IgD-negative memory B cell (primary cell): ENCODE data around the gene MRTFA. TPM values are rescaled to one million over a fixed set of nuclear protein-coding genes. Genes with fewer than 3 reads are reported as not detected.
"Not testable (repeated sequence)": the region's sequence is repeated elsewhere in the genome, so short reads cannot be mapped to it uniquely, and the experiment has no call there.

Source experiments
- H3K27ac Mint-ChIP-seq, 3 donors: one replicate each; pipeline ENCODE4 v1.8.0; 2020 to 2022; ENCODE audit warnings: mild to moderate bottlenecking in 3 of 3, mixed read lengths in 3 of 3, moderate library complexity in 1 of 3
- H3K27me3 Mint-ChIP-seq: one replicate; pipeline ENCODE4 v1.8.0; 2021; ENCODE audit warnings: mixed read lengths
- H3K36me3 Mint-ChIP-seq: one replicate; pipeline ENCODE4 v1.8.0; 2020; ENCODE audit warnings: mild to moderate bottlenecking, mixed read lengths
- H3K4me1 Mint-ChIP-seq, 3 donors: one replicate each; pipeline ENCODE4 v1.8.0; 2020 to 2022; ENCODE audit warnings: mixed read lengths in 3 of 3, mild to moderate bottlenecking in 1 of 3
- H3K4me3 Mint-ChIP-seq, 4 donors: one replicate each; pipeline ENCODE4 v1.8.0; 2020 to 2022; ENCODE audit warnings: mild to moderate bottlenecking in 4 of 4, mixed read lengths in 4 of 4, moderate library complexity in 3 of 4
- H3K9me3 Mint-ChIP-seq, 3 donors: one replicate each; pipeline ENCODE4 v1.8.0; 2020 to 2021; ENCODE audit warnings: mixed read lengths in 3 of 3, mild to moderate bottlenecking in 1 of 3
- polyA plus RNA-seq: library from polyadenylated mRNA; unstranded; fragments of 300-500 nt; fragmentation: Illumina TruSeq; gene quantifications from one replicate; pipeline ENCODE4 v1.2.3, GENCODE V29; 2021

MRTFA gene
- polyA plus RNA-seq, 1 donor from 2014 or later: 17.2 TPM

DNA sequence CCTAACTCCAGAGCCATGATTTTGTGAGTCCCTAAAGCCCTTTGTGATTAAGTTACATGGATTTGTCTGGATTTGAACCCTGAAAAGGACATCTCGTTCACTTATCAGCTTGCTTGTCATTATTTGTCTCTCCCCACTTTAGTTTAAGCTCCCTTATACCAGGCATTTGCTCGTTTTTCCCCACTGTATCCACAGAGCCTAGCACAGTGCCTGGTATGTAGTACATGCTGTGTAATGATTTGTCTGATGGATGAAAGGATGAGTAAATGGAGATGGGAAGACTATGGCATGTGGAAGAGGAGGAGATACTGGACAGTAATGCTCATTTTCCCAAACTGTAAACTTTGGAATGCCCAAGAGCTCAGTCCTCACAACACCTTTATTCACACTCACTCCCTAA is 33.5 kb upstream of the MRTFA start:
- no peaks in the 10 kb centered on the region for H3K27me3 Mint-ChIP-seq
- no peaks in the 10 kb centered on the region for H3K9me3 Mint-ChIP-seq
- peaks cover 0 to 3% (median 2%) of the 10 kb centered on the region in 3 donors for H3K4me1 Mint-ChIP-seq
- H3K27ac Mint-ChIP-seq: no peak overlapping the region
- H3K4me3 Mint-ChIP-seq: no peak overlapping the region
- H3K36me3 Mint-ChIP-seq: no peaks in the 10 kb centered on the region

GRCh38 chr22:40668611-40669411 is 32.3 kb upstream of the MRTFA start:
- Mint-ChIP-seq H3K36me3 (no peaks in the 10 kb centered on the region), H3K27ac (peak overlapping the region in 1 of 3 donors; percentile 65), H3K9me3 (no peaks in the 10 kb centered on the region), H3K4me3 (no peak overlapping the region), H3K27me3 (no peaks in the 10 kb centered on the region), H3K4me1 (peaks cover 0 to 3% (median 2%) of the 10 kb centered on the region in 3 donors)

GRCh38 chr22:40666151-40666848 is 29.8 kb upstream of the MRTFA start:
- Mint-ChIP-seq H3K4me3 (no peak overlapping the region), H3K36me3 (no peaks in the 10 kb centered on the region), H3K9me3 (no peaks in the 10 kb centered on the region), H3K4me1 (peaks cover 0 to 6% (median 2%) of the 10 kb centered on the region in 3 donors), H3K27ac (no peak overlapping the region), H3K27me3 (no peaks in the 10 kb centered on the region)

DNA sequence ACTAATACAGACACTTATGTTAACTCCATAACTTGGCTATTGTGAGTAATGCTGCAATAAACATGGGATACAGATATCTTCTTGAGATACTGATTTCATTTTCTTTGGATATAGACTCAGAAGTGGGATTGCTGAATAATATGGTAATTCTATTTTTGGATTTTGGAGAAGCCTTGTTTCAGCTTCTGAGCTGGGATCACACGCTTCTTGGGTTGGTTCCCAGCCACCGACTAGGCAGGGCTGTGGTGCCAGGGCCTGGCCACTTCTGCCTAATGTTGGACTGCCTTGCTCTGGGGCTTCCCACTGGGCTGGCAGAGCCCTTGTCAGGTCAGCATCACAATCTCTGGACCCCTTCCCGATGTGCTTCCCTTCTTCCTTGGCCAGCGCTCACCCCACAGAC is 28.8 kb upstream of the MRTFA start:
- H3K9me3 Mint-ChIP-seq: no peaks in the 10 kb centered on the region
- H3K27me3 Mint-ChIP-seq: no peaks in the 10 kb centered on the region
- H3K27ac Mint-ChIP-seq: no peak overlapping the region
- no peaks in the 10 kb centered on the region for H3K36me3 Mint-ChIP-seq
- no peak overlapping the region for H3K4me3 Mint-ChIP-seq
- peaks cover 7 to 13% (median 10%) of the 10 kb centered on the region in 3 donors for H3K4me1 Mint-ChIP-seq

DNA sequence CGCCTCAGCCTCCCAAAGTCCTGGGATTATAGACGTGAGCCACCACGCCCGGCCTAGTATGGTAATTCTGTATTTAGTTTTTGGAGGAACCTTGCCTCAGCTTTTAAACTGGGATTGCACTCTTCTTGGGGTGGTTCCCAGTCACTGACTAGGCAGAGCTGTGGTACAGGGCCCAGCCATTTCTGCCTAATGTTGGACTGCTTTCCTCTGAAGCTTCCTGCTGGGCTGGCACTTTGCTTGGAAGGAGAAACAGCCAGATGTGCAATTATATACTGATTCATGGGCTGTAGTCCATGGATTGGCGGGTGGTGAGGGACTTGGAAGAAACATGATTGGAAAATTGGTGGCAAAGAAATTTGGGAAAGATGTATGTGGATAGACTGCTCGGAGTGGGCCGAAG is 25.2 kb upstream of the MRTFA start:
- peaks cover 2% of the 10 kb centered on the region for H3K36me3 Mint-ChIP-seq
- H3K4me3 Mint-ChIP-seq: no peak overlapping the region
- H3K4me1 Mint-ChIP-seq: peaks cover 7 to 12% (median 10%) of the 10 kb centered on the region in 3 donors
- H3K27ac Mint-ChIP-seq: no peak overlapping the region
- no peaks in the 10 kb centered on the region for H3K27me3 Mint-ChIP-seq
- no peaks in the 10 kb centered on the region for H3K9me3 Mint-ChIP-seq

DNA sequence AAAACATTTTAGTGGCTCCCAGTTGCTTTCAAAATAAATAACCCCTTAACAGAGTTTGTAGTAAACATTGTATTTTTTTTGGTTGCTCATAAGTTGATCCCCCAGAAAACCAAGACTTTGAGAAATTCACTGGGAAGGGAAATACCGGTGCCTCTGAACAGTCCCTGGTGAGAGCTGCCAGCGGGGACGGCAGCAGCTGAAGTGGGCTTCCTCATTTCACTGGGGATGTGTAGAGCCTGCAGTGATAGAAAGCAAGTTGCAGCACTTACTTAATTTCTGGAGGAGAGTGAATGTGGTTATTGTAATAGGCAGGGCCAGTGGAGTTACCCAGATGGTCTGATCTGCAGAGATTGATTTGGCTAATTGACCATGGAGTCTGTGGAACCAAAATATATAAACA is 24.2 kb upstream of the MRTFA start:
- Mint-ChIP-seq H3K27ac (peak overlapping the region in 1 of 3 donors; percentile 62), H3K36me3 (peaks cover 2% of the 10 kb centered on the region), H3K27me3 (no peaks in the 10 kb centered on the region), H3K4me3 (no peak overlapping the region), H3K4me1 (peaks cover 7 to 12% (median 10%) of the 10 kb centered on the region in 3 donors), H3K9me3 (no peaks in the 10 kb centered on the region)

GRCh38 chr22:40659166-40659565 is 22.6 kb upstream of the MRTFA start:
- Mint-ChIP-seq H3K4me1 (peaks cover 7 to 13% (median 11%) of the 10 kb centered on the region in 3 donors), H3K27me3 (no peaks in the 10 kb centered on the region), H3K9me3 (no peaks in the 10 kb centered on the region), H3K27ac (peak overlapping the region in 1 of 3 donors; percentile 3), H3K4me3 (no peak overlapping the region), H3K36me3 (peaks cover 4% of the 10 kb centered on the region)

- H3K36me3 Mint-ChIP-seq, H3K4me3 Mint-ChIP-seq, H3K9me3 Mint-ChIP-seq, H3K27me3 Mint-ChIP-seq, H3K27ac Mint-ChIP-seq: not testable (repeated sequence)
- H3K4me1 Mint-ChIP-seq: peaks cover 10 to 14% (median 13%) of the 10 kb centered on the region in 3 donors
Observed at GRCh38 chr22:40656651-40657050, 20.1 kb upstream of the MRTFA start.

- H3K9me3 Mint-ChIP-seq, H3K4me3 Mint-ChIP-seq, H3K27ac Mint-ChIP-seq, H3K36me3 Mint-ChIP-seq, H3K27me3 Mint-ChIP-seq: not testable (repeated sequence)
- peaks cover 11 to 12% (median 11%) of the 10 kb centered on the region in 3 donors for H3K4me1 Mint-ChIP-seq
Observed at GRCh38 chr22:40655941-40656340, 19.4 kb upstream of the MRTFA start.

DNA sequence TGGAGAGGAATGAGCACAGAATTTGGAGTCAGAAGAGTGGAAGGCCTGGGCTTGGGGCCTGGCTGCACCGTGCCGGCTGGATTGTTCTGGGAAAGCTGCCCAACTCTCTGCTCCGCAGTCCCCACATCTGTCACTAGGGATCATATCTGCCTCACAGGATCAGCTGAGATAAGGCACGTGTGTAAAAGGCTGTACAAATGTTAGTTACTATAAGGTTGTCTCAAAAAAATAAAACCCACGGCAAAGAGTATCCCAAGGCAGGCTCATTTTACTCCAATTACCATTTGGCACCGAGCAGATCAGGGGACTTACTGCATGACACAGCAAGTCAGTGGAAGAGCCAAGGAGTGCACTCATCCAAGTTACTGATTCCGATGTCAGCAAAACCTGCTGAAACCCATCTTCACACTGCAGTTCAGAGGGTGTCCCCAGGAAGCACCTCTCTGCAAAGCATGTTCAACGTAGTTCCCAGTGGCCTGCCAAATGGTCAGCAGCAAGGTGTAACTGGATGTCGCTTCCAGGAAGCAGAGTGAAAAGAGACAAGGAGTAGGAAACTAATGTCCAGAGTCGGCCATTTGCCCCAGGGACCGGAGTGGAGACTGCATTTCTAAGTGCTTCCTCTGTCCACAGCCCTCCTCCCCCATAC is 18.1 kb upstream of the MRTFA start:
- H3K9me3 Mint-ChIP-seq: no peaks in the 10 kb centered on the region
- peaks cover 7 to 9% (median 7%) of the 10 kb centered on the region in 3 donors for H3K4me1 Mint-ChIP-seq
- no peak overlapping the region for H3K4me3 Mint-ChIP-seq
- no peaks in the 10 kb centered on the region for H3K27me3 Mint-ChIP-seq
- peak overlapping the region in 1 of 3 donors; percentile 24 for H3K27ac Mint-ChIP-seq
- H3K36me3 Mint-ChIP-seq: peaks cover 6% of the 10 kb centered on the region

DNA sequence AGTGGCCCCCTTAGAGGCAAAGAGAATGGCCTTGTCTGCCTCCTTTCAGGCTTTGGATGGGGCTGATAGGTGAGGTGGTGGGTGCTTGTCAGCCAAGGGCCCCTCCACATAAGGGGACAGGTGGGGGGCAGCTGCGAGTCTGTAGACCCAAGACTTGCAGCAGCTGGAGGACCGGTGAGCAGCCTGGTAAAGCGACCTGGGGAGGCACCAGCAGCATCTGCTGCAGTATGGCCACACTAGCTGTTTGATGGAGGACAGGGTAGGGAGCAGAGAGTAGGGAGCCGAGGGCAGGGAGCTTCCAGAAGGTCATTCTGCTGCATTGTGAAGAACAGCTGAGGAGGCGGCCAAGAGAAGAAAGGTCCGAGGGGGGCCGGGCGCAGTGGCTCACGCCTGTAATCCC is 16.8 kb upstream of the MRTFA start:
- Mint-ChIP-seq H3K36me3 (peaks cover 4% of the 10 kb centered on the region), H3K27ac (no peak overlapping the region), H3K27me3 (no peaks in the 10 kb centered on the region), H3K4me1 (peaks cover 5 to 9% (median 7%) of the 10 kb centered on the region in 3 donors), H3K9me3 (no peaks in the 10 kb centered on the region), H3K4me3 (peak overlapping the region in 2 of 4 donors; percentile 17 to 67)

- Mint-ChIP-seq H3K27ac (peak overlapping the region; percentile 89 to 94 (median 93)), H3K27me3 (no peaks in the 10 kb centered on the region), H3K4me1 (peaks cover 10 to 18% (median 17%) of the 10 kb centered on the region in 3 donors), H3K36me3 (peaks cover 4% of the 10 kb centered on the region), H3K9me3 (no peaks in the 10 kb centered on the region), H3K4me3 (peak overlapping the region; percentile 89 to 96 (median 94))
Observed at GRCh38 chr22:40651563-40652501, 15.3 kb upstream of the MRTFA start.

DNA sequence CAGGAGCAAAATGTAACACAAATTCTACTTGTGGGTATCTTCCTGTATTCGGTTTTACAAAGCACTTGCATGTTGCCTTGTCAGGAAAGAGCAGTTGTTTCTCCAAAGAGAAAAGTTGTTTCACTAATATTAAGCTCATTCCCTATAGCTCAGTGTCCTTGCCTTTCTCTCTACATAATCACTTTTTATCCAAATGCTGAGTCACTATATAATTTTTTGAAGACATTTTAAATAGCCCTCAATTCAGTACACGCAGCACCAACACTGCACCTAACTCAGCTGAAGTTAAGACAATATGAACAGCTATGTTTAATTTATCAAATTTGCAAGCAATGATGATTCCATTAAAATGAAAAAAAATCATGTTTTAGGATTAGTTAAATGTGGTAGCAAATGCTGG is 14.5 kb upstream of the MRTFA start:
- no peaks in the 10 kb centered on the region for H3K9me3 Mint-ChIP-seq
- H3K36me3 Mint-ChIP-seq: peaks cover 4% of the 10 kb centered on the region
- H3K27me3 Mint-ChIP-seq: no peaks in the 10 kb centered on the region
- peak overlapping the region in 2 of 3 donors; percentile 93 to 94 for H3K27ac Mint-ChIP-seq
- peaks cover 13 to 23% (median 20%) of the 10 kb centered on the region in 3 donors for H3K4me1 Mint-ChIP-seq
- H3K4me3 Mint-ChIP-seq: peak overlapping the region in 3 of 4 donors; percentile 89 to 96 (median 94)

DNA sequence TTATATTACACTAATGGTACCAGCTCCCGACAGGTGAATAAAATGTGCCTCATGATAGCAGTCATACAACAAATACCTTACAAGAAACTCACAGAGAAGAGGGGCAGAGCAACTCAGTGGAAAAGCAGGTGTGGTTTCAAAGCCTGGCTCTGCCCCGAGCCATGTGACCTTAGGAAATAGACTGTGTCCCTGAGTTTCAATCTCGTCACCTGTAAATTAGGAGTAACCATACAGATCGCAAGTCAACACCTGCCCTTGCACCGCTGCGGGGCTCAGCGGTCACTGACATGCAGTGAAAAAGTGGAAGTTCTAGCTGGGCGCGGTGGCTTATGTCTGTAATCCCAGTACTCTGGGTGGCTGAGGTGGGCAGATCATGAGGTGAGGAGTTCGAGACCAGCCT is 11.9 kb upstream of the MRTFA start:
- Mint-ChIP-seq H3K4me1 (peaks cover 15 to 25% (median 18%) of the 10 kb centered on the region in 3 donors), H3K4me3 (peak overlapping the region in 3 of 4 donors; percentile 24 to 78 (median 49)), H3K9me3 (no peaks in the 10 kb centered on the region), H3K27ac (peak overlapping the region in 2 of 3 donors; percentile 71 to 76), H3K36me3 (peaks cover 1% of the 10 kb centered on the region), H3K27me3 (no peaks in the 10 kb centered on the region)
